Measurements from ENCODE around the gene C4orf54. TPM values are rescaled to one million over a fixed set of nuclear protein-coding genes. Genes with fewer than 3 reads are reported as not detected.

Gene C4orf54
- total and polyA plus RNA-seq, 4 donors = under 0.01 to 1.3 (median under 0.01) TPM; not detected in 1

DNA sequence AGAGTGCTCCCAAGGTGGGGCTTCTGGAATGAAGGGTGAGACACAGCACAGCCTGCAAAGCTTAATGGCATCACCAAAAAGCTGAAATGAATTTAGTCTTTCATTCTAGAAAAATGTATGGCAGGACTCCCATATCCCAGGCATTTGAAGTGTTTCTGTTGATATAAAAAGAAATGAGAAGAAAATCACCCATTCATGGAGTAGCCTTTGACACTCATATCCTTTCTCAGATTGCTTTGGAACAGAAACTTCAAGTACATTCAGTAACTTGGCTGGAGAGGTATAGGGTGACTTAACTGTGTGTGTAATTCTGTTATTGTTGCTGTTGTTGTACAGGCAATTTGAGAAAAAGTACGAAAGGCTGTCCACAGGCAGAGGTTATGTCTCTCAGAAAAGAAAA is 35.3 kb downstream of the C4orf54 start:
- intact Hi-C loops (cut with DNase I) = no loop called here
- no peak for ATAC-seq (ENCODE audit: low FRiP score)
- 9 to 89% methylated on average over 1 of the region's 1 CpG for WGBS, 2 donors
- Histone ChIP-seq H3K27ac (ENCODE audit: low read depth in 1 of 2, low read length in 2 of 2) (peak overlapping the region in 1 of 2 donors; percentile 38), H3K36me3 (ENCODE audit: control insufficient read depth in 1 of 2, insufficient read depth in 2 of 2, low read length in 1 of 2) (no peaks in the 10 kb centered on the region), H3K4me3 (ENCODE audit: low read length in 2 of 2) (no peak overlapping the region), H3K9me3 (ENCODE audit: control insufficient read depth, low read length) (no peaks in the 10 kb centered on the region), H3K4me1 (ENCODE audit: control insufficient read depth in 1 of 2, insufficient read depth in 2 of 2, low read length in 2 of 2) (no peaks in the 10 kb centered on the region), H3K27me3 (ENCODE audit: control insufficient read depth in 1 of 2, insufficient read depth in 2 of 2, low read length in 1 of 2) (no peaks in the 10 kb centered on the region)
- DNase-seq = no peak

- no peak for DNase-seq
- Histone ChIP-seq H3K27me3 (ENCODE audit: control insufficient read depth in 1 of 2, insufficient read depth in 2 of 2, low read length in 1 of 2) (no peaks in the 10 kb centered on the region), H3K36me3 (ENCODE audit: control insufficient read depth in 1 of 2, insufficient read depth in 2 of 2, low read length in 1 of 2) (no peaks in the 10 kb centered on the region), H3K9me3 (ENCODE audit: control insufficient read depth, low read length) (no peaks in the 10 kb centered on the region), H3K4me1 (ENCODE audit: control insufficient read depth in 1 of 2, insufficient read depth in 2 of 2, low read length in 2 of 2) (peaks cover 0 to 3% of the 10 kb centered on the region in 2 donors), H3K27ac (ENCODE audit: low read depth in 1 of 2, low read length in 2 of 2) (no peak overlapping the region), H3K4me3 (ENCODE audit: low read length in 2 of 2) (no peak overlapping the region)
- WGBS, 2 donors = 7 to 24% methylated on average over 1 of the region's 1 CpG
- intact Hi-C loops (cut with DNase I) = no loop called here
- no peak for ATAC-seq (ENCODE audit: low FRiP score)
These were observed 40.3 kb downstream of the C4orf54 start for GRCh38 chr4:99617374-99617773.

- peaks cover 0 to 5% of the 10 kb centered on the region in 2 donors for H3K4me1 ChIP-seq (ENCODE audit: control insufficient read depth in 1 of 2, insufficient read depth in 2 of 2, low read length in 2 of 2)
- ATAC-seq (ENCODE audit: low FRiP score) = no peak
- 40 to 98% methylated on average over 1 of the region's 1 CpG for WGBS, 2 donors
- H3K36me3 ChIP-seq (ENCODE audit: control insufficient read depth in 1 of 2, insufficient read depth in 2 of 2, low read length in 1 of 2) = no peaks in the 10 kb centered on the region
- H3K9me3 ChIP-seq (ENCODE audit: control insufficient read depth, low read length) = no peaks in the 10 kb centered on the region
- H3K27me3 ChIP-seq (ENCODE audit: control insufficient read depth in 1 of 2, insufficient read depth in 2 of 2, low read length in 1 of 2) = no peaks in the 10 kb centered on the region
- no peak overlapping the region for H3K4me3 ChIP-seq (ENCODE audit: low read length in 2 of 2)
- DNase-seq = no peak
- no peak overlapping the region for H3K27ac ChIP-seq (ENCODE audit: low read depth in 1 of 2, low read length in 2 of 2)
- intact Hi-C loops (cut with DNase I) = no loop called here
These were observed 42.3 kb downstream of the C4orf54 start for GRCh38 chr4:99615170-99615820.

- intact Hi-C loops (cut with DNase I) = no loop called here
- no peaks in the 10 kb centered on the region for H3K36me3 ChIP-seq (ENCODE audit: control insufficient read depth in 1 of 2, insufficient read depth in 2 of 2, low read length in 1 of 2)
These were observed 43.1 kb downstream of the C4orf54 start for GRCh38 chr4:99614491-99614890.

GRCh38 chr4:99612704-99613103 is 44.9 kb downstream of the C4orf54 start:
- Histone ChIP-seq H3K4me1 (ENCODE audit: control insufficient read depth in 1 of 2, insufficient read depth in 2 of 2, low read length in 2 of 2) (peaks cover 0 to 8% of the 10 kb centered on the region in 2 donors), H3K36me3 (ENCODE audit: control insufficient read depth in 1 of 2, insufficient read depth in 2 of 2, low read length in 1 of 2) (no peaks in the 10 kb centered on the region), H3K9me3 (ENCODE audit: control insufficient read depth, low read length) (no peaks in the 10 kb centered on the region), H3K27ac (ENCODE audit: low read depth in 1 of 2, low read length in 2 of 2) (no peak overlapping the region), H3K27me3 (ENCODE audit: control insufficient read depth in 1 of 2, insufficient read depth in 2 of 2, low read length in 1 of 2) (no peaks in the 10 kb centered on the region), H3K4me3 (ENCODE audit: low read length in 2 of 2) (no peak overlapping the region)
- DNase-seq (no peak), ATAC-seq (ENCODE audit: low FRiP score) (no peak)
- intact Hi-C loops (cut with DNase I) = no loop called here
- 68 to 85% methylated on average over 5 of the region's 5 CpGs for WGBS, 2 donors

More at GRCh38 chr4:99614491-99614890, 43.1 kb downstream of the C4orf54 start:
- 86 to 89% methylated on average over 1 of the region's 1 CpG for WGBS, 2 donors
- no peak overlapping the region for H3K4me3 ChIP-seq (ENCODE audit: low read length in 2 of 2)
- DNase-seq (no peak), ATAC-seq (ENCODE audit: low FRiP score) (no peak)
- H3K4me1 ChIP-seq (ENCODE audit: control insufficient read depth in 1 of 2, insufficient read depth in 2 of 2, low read length in 2 of 2) = peaks cover 0 to 8% of the 10 kb centered on the region in 2 donors
- no peaks in the 10 kb centered on the region for H3K9me3 ChIP-seq (ENCODE audit: control insufficient read depth, low read length)
- no peak overlapping the region for H3K27ac ChIP-seq (ENCODE audit: low read depth in 1 of 2, low read length in 2 of 2)
- H3K27me3 ChIP-seq (ENCODE audit: control insufficient read depth in 1 of 2, insufficient read depth in 2 of 2, low read length in 1 of 2) = no peaks in the 10 kb centered on the region

DNA sequence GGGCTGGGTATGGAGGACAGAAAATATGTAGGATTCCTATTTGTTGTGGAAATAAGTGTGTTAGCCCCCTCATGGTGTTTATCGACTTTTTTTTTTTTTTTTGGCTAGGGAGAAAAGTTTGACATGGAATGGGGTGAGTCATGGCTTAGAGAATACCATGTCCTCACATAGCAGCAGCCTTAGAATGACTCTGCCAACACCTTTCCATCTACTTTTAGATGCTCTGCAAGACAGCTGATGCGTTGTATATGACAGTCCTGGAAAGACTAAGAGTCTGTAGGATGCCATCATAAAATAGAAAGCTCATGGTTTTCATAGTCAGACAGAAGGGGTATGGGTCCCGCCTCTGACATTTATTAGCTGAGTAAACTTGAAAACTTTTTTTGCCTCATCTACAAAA is 45.3 kb downstream of the C4orf54 start:
- Histone ChIP-seq H3K27me3 (ENCODE audit: control insufficient read depth in 1 of 2, insufficient read depth in 2 of 2, low read length in 1 of 2) (no peaks in the 10 kb centered on the region), H3K4me3 (ENCODE audit: low read length in 2 of 2) (no peak overlapping the region), H3K36me3 (ENCODE audit: control insufficient read depth in 1 of 2, insufficient read depth in 2 of 2, low read length in 1 of 2) (no peaks in the 10 kb centered on the region), H3K9me3 (ENCODE audit: control insufficient read depth, low read length) (no peaks in the 10 kb centered on the region), H3K4me1 (ENCODE audit: control insufficient read depth in 1 of 2, insufficient read depth in 2 of 2, low read length in 2 of 2) (peaks cover 0 to 8% of the 10 kb centered on the region in 2 donors), H3K27ac (ENCODE audit: low read depth in 1 of 2, low read length in 2 of 2) (no peak overlapping the region)
- intact Hi-C loops (cut with DNase I) = no loop called here
- ATAC-seq (ENCODE audit: low FRiP score) (no peak), DNase-seq (no peak)
- 55 to 83% methylated on average over 3 of the region's 3 CpGs for WGBS, 2 donors

DNA sequence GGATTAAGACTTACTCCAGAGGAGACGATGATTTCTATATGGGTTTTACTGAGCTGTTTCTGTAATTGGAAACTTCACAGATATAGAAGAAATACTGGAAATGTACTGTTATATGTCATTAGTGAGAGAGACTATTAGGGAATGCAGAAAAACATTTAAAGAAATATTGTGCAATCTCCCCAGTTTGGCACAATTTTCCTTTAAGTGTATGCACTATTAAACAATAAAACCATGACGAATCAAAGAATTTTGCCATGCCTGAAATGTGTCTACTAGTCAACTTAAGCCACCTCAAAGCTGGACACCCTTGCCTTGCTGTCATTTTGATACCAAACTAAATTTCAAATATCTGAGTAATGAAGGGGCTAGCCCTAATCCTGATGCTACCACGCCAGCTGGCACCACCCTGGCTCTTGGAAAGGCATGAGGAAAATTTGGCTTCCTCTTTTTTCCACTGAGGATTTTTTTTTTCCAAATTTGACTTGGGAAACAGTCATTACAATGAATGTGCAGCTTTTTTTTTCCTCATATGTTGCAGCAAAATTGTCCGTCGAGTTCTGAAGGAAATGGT is 46.9 kb downstream of the C4orf54 start:
- ATAC-seq (ENCODE audit: low FRiP score) = peak; percentile 42
- no peaks in the 10 kb centered on the region for H3K36me3 ChIP-seq (ENCODE audit: control insufficient read depth in 1 of 2, insufficient read depth in 2 of 2, low read length in 1 of 2)
- peak; percentile 66 to 82 for DNase-seq
- H3K27me3 ChIP-seq (ENCODE audit: control insufficient read depth in 1 of 2, insufficient read depth in 2 of 2, low read length in 1 of 2) = no peaks in the 10 kb centered on the region
- H3K4me3 ChIP-seq (ENCODE audit: low read length in 2 of 2) = peak overlapping the region in 1 of 2 donors; percentile 27
- intact Hi-C loops (cut with DNase I) = no loop called here
- 15% methylated on average over 5 of the region's 5 CpGs for WGBS, 2 donors
- peak overlapping the region in 1 of 2 donors; percentile 2 for H3K27ac ChIP-seq (ENCODE audit: low read depth in 1 of 2, low read length in 2 of 2)
- peaks cover 0 to 5% of the 10 kb centered on the region in 2 donors for H3K4me1 ChIP-seq (ENCODE audit: control insufficient read depth in 1 of 2, insufficient read depth in 2 of 2, low read length in 2 of 2)
- H3K9me3 ChIP-seq (ENCODE audit: control insufficient read depth, low read length) = no peaks in the 10 kb centered on the region

GRCh38 chr4:99608417-99608816 is 49.2 kb downstream of the C4orf54 start:
- peaks cover 0 to 5% of the 10 kb centered on the region in 2 donors for H3K4me1 ChIP-seq (ENCODE audit: control insufficient read depth in 1 of 2, insufficient read depth in 2 of 2, low read length in 2 of 2)

More at GRCh38 chr4:99608417-99608816, 49.2 kb downstream of the C4orf54 start:
- Histone ChIP-seq H3K36me3 (ENCODE audit: control insufficient read depth in 1 of 2, insufficient read depth in 2 of 2, low read length in 1 of 2) (no peaks in the 10 kb centered on the region), H3K4me3 (ENCODE audit: low read length in 2 of 2) (no peak overlapping the region), H3K27me3 (ENCODE audit: control insufficient read depth in 1 of 2, insufficient read depth in 2 of 2, low read length in 1 of 2) (no peaks in the 10 kb centered on the region), H3K27ac (ENCODE audit: low read depth in 1 of 2, low read length in 2 of 2) (no peak overlapping the region), H3K9me3 (ENCODE audit: control insufficient read depth, low read length) (no peaks in the 10 kb centered on the region)
- ATAC-seq (ENCODE audit: low FRiP score) (no peak), DNase-seq (no peak)
- intact Hi-C loops (cut with DNase I) = no loop called here
- 96 to 97% methylated on average over 5 of the region's 5 CpGs for WGBS, 2 donors
